Liver (tissue), 9 donors: Measurements from ENCODE around the gene ZNF865. TPM values are rescaled to one million over a fixed set of nuclear protein-coding genes. Genes with fewer than 3 reads are reported as not detected.

Experiments used
- DNase-seq: peaks from one replicate; pipeline ENCODE4 v3.0.0-alpha.2; 2017; ENCODE audit warnings: low spot score
- H3K27ac ChIP-seq, 2 donors: one replicate each; pipeline ENCODE4 v1.7.0; 2013; ENCODE audit warnings: inconsistent platforms in 2 of 2, low read length in 2 of 2, control low read depth in 1 of 2, low read depth in 1 of 2, mild to moderate bottlenecking in 1 of 2
- H3K27me3 ChIP-seq, 4 donors: one replicate each; pipeline versions ENCODE4 v1.6.1 to v1.7.0; 2013; ENCODE audit warnings: low read length in 3 of 4, inconsistent platforms in 1 of 4, mild to moderate bottlenecking in 1 of 4, moderate library complexity in 1 of 4; ENCODE audit not compliant: control insufficient read depth in 4 of 4, insufficient read depth in 4 of 4
- H3K36me3 ChIP-seq, 4 donors: one replicate each; pipeline versions ENCODE4 v1.6.1 to v1.7.0; 2013; ENCODE audit warnings: low read length in 3 of 4, mild to moderate bottlenecking in 3 of 4, low read depth in 1 of 4, moderate library complexity in 1 of 4; ENCODE audit not compliant: control insufficient read depth in 4 of 4, insufficient read depth in 3 of 4
- H3K4me1 ChIP-seq, 4 donors: one replicate each; pipeline versions ENCODE4 v1.6.1 to v1.7.0; 2013; ENCODE audit warnings: low read length in 3 of 4, mild to moderate bottlenecking in 3 of 4, moderate library complexity in 1 of 4; ENCODE audit not compliant: control insufficient read depth in 4 of 4, insufficient read depth in 4 of 4
- H3K4me3 ChIP-seq, 3 donors: one replicate each; pipeline versions ENCODE4 v1.6.1 to v1.7.0; 2013; ENCODE audit warnings: low read length in 3 of 3, control low read depth in 1 of 3, low read depth in 1 of 3, mild to moderate bottlenecking in 1 of 3
- H3K9ac ChIP-seq, 2 donors: one replicate each; pipeline ENCODE4 v1.7.0; 2013; ENCODE audit warnings: low read length in 2 of 2, mild to moderate bottlenecking in 2 of 2, moderate library complexity in 2 of 2, control low read depth in 1 of 2, low read depth in 1 of 2
- H3K9me3 ChIP-seq, 4 donors: one replicate each; pipeline versions ENCODE4 v1.6.1 to v1.7.0; 2013; ENCODE audit warnings: low read length in 3 of 4; ENCODE audit not compliant: control insufficient read depth in 4 of 4
- ATF3 ChIP-seq: IDR thresholded peaks from 2 replicates; pipeline ENCODE4 v1.6.1; 2016; ENCODE audit warnings: antibody characterized with exemption
- CTCF ChIP-seq: fragments of 150-350 bp; IDR thresholded peaks from 2 replicates; pipeline ENCODE4 v1.5.1; 2017; ENCODE audit warnings: improper control_type of control experiment, low read depth, low read length; ENCODE audit not compliant: missing input control
- EGR1 ChIP-seq, 2 donors: IDR thresholded peaks; 2 replicates each; pipeline ENCODE4 v1.6.1; 2016 to 2018; ENCODE audit warnings: antibody characterized with exemption in 2 of 2, low read depth in 2 of 2
- FOXA1 ChIP-seq: IDR thresholded peaks from 2 replicates; pipeline ENCODE4 v1.6.1; 2016; ENCODE audit warnings: antibody characterized with exemption
- FOXA2 ChIP-seq: IDR thresholded peaks from 2 replicates; pipeline ENCODE4 v1.6.1; 2016; ENCODE audit warnings: antibody characterized with exemption
- GABPA ChIP-seq, 2 donors: IDR thresholded peaks in 1 of 2; conservative IDR thresholded peaks in 1 of 2; 2 replicates each; pipeline ENCODE4 v1.6.1; 2016; ENCODE audit warnings: antibody characterized with exemption in 2 of 2, mild to moderate bottlenecking in 1 of 2, moderate library complexity in 1 of 2
- HNF4A ChIP-seq, 2 donors: conservative IDR thresholded peaks; 2 replicates each; pipeline ENCODE4 v1.6.1; 2016; ENCODE audit warnings: antibody characterized with exemption in 2 of 2, mild to moderate bottlenecking in 2 of 2
- HNF4G ChIP-seq: IDR thresholded peaks from 2 replicates; pipeline ENCODE4 v1.6.1; 2016; ENCODE audit warnings: antibody characterized with exemption
- JUND ChIP-seq, 2 donors: IDR thresholded peaks; 2 replicates each; pipeline ENCODE4 v1.6.1; 2016; ENCODE audit warnings: antibody characterized with exemption in 2 of 2
- MAX ChIP-seq: IDR thresholded peaks from 2 replicates; pipeline ENCODE4 v1.6.1; 2016; ENCODE audit warnings: antibody characterized with exemption
- NR2F2 ChIP-seq: IDR thresholded peaks from 2 replicates; pipeline ENCODE4 v1.6.1; 2016; ENCODE audit warnings: antibody characterized with exemption
- RAD21 ChIP-seq, 2 donors: IDR thresholded peaks; 2 replicates each; pipeline ENCODE4 v1.6.1; 2016; ENCODE audit warnings: antibody characterized with exemption in 2 of 2, mild to moderate bottlenecking in 2 of 2
- REST ChIP-seq: IDR thresholded peaks from 2 replicates; pipeline ENCODE4 v1.6.1; 2016; ENCODE audit warnings: antibody characterized with exemption, mild to moderate bottlenecking
- RXRA ChIP-seq, 2 donors: IDR thresholded peaks; 2 replicates each; pipeline ENCODE4 v1.6.1; 2017 to 2018; ENCODE audit warnings: antibody characterized with exemption in 2 of 2, mild to moderate bottlenecking in 1 of 2
- SP1 ChIP-seq: IDR thresholded peaks from 2 replicates; pipeline ENCODE4 v1.6.1; 2018; ENCODE audit warnings: antibody characterized with exemption, mild to moderate bottlenecking
- TAF1 ChIP-seq: conservative IDR thresholded peaks from 2 replicates; pipeline ENCODE4 v1.6.1; 2016; ENCODE audit warnings: antibody characterized with exemption, mild to moderate bottlenecking
- YY1 ChIP-seq: IDR thresholded peaks from 2 replicates; pipeline ENCODE4 v1.6.1; 2016; ENCODE audit warnings: antibody characterized with exemption, mild to moderate bottlenecking
- ZBTB33 ChIP-seq: IDR thresholded peaks from 2 replicates; pipeline ENCODE4 v1.6.1; 2016; ENCODE audit warnings: antibody characterized with exemption
- WGBS: extraction: QIAGEN DNeasy Blood & Tissue Kit; methylation state at CpG from one replicate; pipeline ENCODE4 v1.1.7; 2013; 5-methylcytosine and 5-hydroxymethylcytosine counted together
- polyA plus RNA-seq, 2 donors: library from polyadenylated mRNA; stranded (reverse) in 1 of 2; unstranded in 1 of 2; fragments of 200-250 nt in 1 of 2; fragments of >200 nt in 1 of 2; fragmentation: Nextera tagmentation in 1 of 2; extraction: Ambion mirVana in 1 of 2; gene quantifications; one replicate each; pipeline versions ENCODE4 v1.2.1 to v1.2.3, GENCODE V29; 2013 to 2015
- total RNA-seq, 2 donors: library from RNA; depleted of rRNA; stranded (reverse); fragments of >200 nt; gene quantifications; one replicate each; pipeline ENCODE4 v1.2.3, GENCODE V29; 2014
- donor health status: healthy.
- donor health status: healthy.
- donor health status: healthy.
- donor health status: healthy.
- donor health status: healthy.

The ZNF865 gene
- total and polyA plus RNA-seq, 4 donors = 0.38 to 3.1 (median 1.6) TPM

- peaks cover 1 to 12% (median 11%) of the 10 kb centered on the region in 4 donors for H3K4me1 ChIP-seq
- 7% methylated on average over 26 of the region's 26 CpGs for WGBS
These were observed 6.6 kb upstream of the ZNF865 start for GRCh38 chr19:55598719-55599467.

More at GRCh38 chr19:55598719-55599467, 6.6 kb upstream of the ZNF865 start:
- Histone ChIP-seq H3K9ac (no peak overlapping the region), H3K9me3 (no peaks in the 10 kb centered on the region), H3K36me3 (peaks cover 0 to 20% (median 8%) of the 10 kb centered on the region in 4 donors), H3K4me3 (peak overlapping the region; percentile 78 to 91 (median 85)), H3K27ac (peak overlapping the region; percentile 92 to 96), H3K27me3 (no peaks in the 10 kb centered on the region)
- no peak for TF ChIP-seq HNF4A (conservative IDR thresholded peaks at IDR 0.05)
- TF ChIP-seq FOXA2 = no peak
- no peak for TF ChIP-seq NR2F2
- no peak for TF ChIP-seq CTCF
- TF ChIP-seq RAD21 (IDR thresholded peaks at IDR 0.05) = peak in 1 of 2 donors; percentile 4
- TF ChIP-seq JUND (IDR thresholded peaks at IDR 0.05) = peak in 1 of 2 donors; percentile 20
- TF ChIP-seq REST = peak; percentile 20
- no peak for TF ChIP-seq GABPA (IDR thresholded peaks at IDR 0.05 in 1 of 2, conservative IDR thresholded peaks at IDR 0.05 in 1 of 2)
- TF ChIP-seq TAF1 = no peak
- no peak for TF ChIP-seq ZBTB33
- TF ChIP-seq MAX = no peak
- TF ChIP-seq RXRA (IDR thresholded peaks at IDR 0.05) = no peak
- peak; percentile 54 for TF ChIP-seq SP1
- no peak for TF ChIP-seq ATF3
- TF ChIP-seq EGR1 (IDR thresholded peaks at IDR 0.05; ENCODE audit: low read depth in 2 of 2) = peak in 1 of 2 donors; percentile 3
- no peak for TF ChIP-seq FOXA1
- no peak for TF ChIP-seq YY1
- no peak for TF ChIP-seq HNF4G
- DNase-seq = peak; percentile 96
